T-helper 2 cell treated with Interferon-gamma antibody and Interleukin-4, amounts not matched to agents 100 ng/mL and 5 ng/mL, for 36 hours (primary cell): ENCODE results near the gene RGS19. TPM values are rescaled to one million over a fixed set of nuclear protein-coding genes. Genes with fewer than 3 reads are reported as not detected.

ENCODE experiments used
- intact Hi-C: fragments of 100-400 bp; cut with micrococcal nuclease; formaldehyde crosslinking; loops from one replicate; pipeline ENCODE4 v1.15.1; 2023
- total RNA-seq: library from RNA; stranded (reverse); gene quantifications from 2 replicates; pipeline ENCODE4 v1.2.3, GENCODE V29; 2022

RGS19 gene
- total RNA-seq, 1 donor from 2014 or later, result 96.3 TPM

- intact Hi-C loops, result loop anchor here (1.0 to 5.0 kb wide), 5 partner anchors 11 to 82 kb away; partner anchors contain the start of genes RGS19 and SOX18
Observed at GRCh38 chr20:64038565-64039292, 40.6 kb downstream of the RGS19 start.

- intact Hi-C loops, result loop anchor here (1.0 to 5.0 kb wide), 5 partner anchors 11 to 83 kb away; partner anchors contain the start of genes RGS19 and SOX18
Observed at GRCh38 chr20:64038224-64038564, 41.1 kb downstream of the RGS19 start.

GRCh38 chr20:64037498-64038213 lies 41.7 kb downstream of the RGS19 start:
- intact Hi-C loops, result loop anchor here (1.0 to 5.0 kb wide), 5 partner anchors 12 to 83 kb away; partner anchors contain the start of genes RGS19 and SOX18

GRCh38 chr20:64037199-64037497 lies 42.2 kb downstream of the RGS19 start:
- intact Hi-C loops, result loop anchor here (5.0 kb wide), 1 partner anchor 40 kb away; the partner anchor contains the start of gene RGS19

GRCh38 chr20:64036346-64037198 lies 42.7 kb downstream of the RGS19 start:
- intact Hi-C loops, result loop anchor here (5.0 kb wide), 1 partner anchor 41 kb away; the partner anchor contains the start of gene RGS19

- intact Hi-C loops, result loop anchor here (5.0 kb wide), 1 partner anchor 41 kb away; the partner anchor contains the start of gene RGS19
Observed at GRCh38 chr20:64035933-64036345, 43.4 kb downstream of the RGS19 start, which contains the start of gene C20orf204. Gene C20orf204 (plus strand): TSS chr20:64036182. CDS start chr20:64036324, 142 bp downstream.

GRCh38 chr20:64035066-64035932 lies 44.0 kb downstream of the RGS19 start:
- intact Hi-C loops, result loop anchor here (5.0 kb wide), 1 partner anchor 42 kb away; the partner anchor contains the start of gene RGS19

GRCh38 chr20:64033981-64034493 lies 45.3 kb downstream of the RGS19 start:
- intact Hi-C loops, result no loop called here

GRCh38 chr20:64032706-64033624 lies 46.4 kb downstream of the RGS19 start:
- intact Hi-C loops, result no loop called here

GRCh38 chr20:64031822-64032314 lies 47.5 kb downstream of the RGS19 start:
- intact Hi-C loops, result no loop called here

- intact Hi-C loops, result no loop called here
Observed at GRCh38 chr20:64030371-64031134, 48.8 kb downstream of the RGS19 start.

- intact Hi-C loops, result no loop called here
Observed at GRCh38 chr20:64029293-64030117, 49.8 kb downstream of the RGS19 start.

GRCh38 chr20:64027981-64028685 lies 51.2 kb downstream of the RGS19 start:
- intact Hi-C loops, result no loop called here

- intact Hi-C loops, result no loop called here
Observed at GRCh38 chr20:64025826-64026412, 53.4 kb downstream of the RGS19 start.

- intact Hi-C loops, result no loop called here
Observed at GRCh38 chr20:64025101-64025825, 54.1 kb downstream of the RGS19 start.
